Measurements from ENCODE around the gene HLA-DPB1. TPM values are rescaled to one million over a fixed set of nuclear protein-coding genes. Genes with fewer than 3 reads are reported as not detected.
A peak's percentile ranks its signal among the peaks of the same experiment; 100 is the strongest.

HLA-DPB1 gene
- total RNA-seq, 1 donor from 2014 or later: 10.9 TPM

- Mint-ChIP-seq H3K27me3 (peaks cover 67% of the 10 kb centered on the region), H3K27ac (no peak overlapping the region), H3K36me3 (no peaks in the 10 kb centered on the region), H3K4me1 (ENCODE audit: unreplicated experiment) (no peaks in the 10 kb centered on the region), H3K4me3 (no peak overlapping the region), H3K9me3 (no peaks in the 10 kb centered on the region)
- peak; percentile 15 for TF ChIP-seq CTCF (conservative IDR thresholded peaks at IDR 0.05)
- DNase-seq (ENCODE audit: extremely low spot score, unreplicated experiment): no peak
These were observed 39.3 kb upstream of the HLA-DPB1 start for GRCh38 chr6:33036535-33036934.

DNA sequence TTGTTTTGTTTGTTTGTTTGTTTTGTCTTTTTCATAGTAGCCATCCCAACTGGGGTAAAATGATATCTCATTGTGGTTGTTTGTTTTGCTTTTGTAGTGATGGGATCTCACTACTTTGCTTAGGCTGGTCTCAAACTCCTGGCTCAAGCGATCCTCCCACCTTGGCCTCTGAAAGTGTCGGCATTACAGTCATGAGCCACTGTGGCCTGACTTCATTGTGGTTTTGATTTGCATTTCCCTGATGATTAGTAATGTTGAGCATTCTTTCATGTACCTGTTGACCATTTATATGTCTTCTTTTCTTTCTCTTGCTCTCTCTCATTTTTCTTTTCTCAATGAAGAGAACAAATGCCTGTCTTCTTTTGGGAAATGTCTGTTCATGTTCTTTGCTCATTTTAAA lies 35.6 kb upstream of the HLA-DPB1 start:
- peaks cover 5% of the 10 kb centered on the region for H3K9me3 Mint-ChIP-seq
- DNase-seq (ENCODE audit: extremely low spot score, unreplicated experiment): no peak
- no peak overlapping the region for H3K4me3 Mint-ChIP-seq
- peaks cover 49% of the 10 kb centered on the region for H3K27me3 Mint-ChIP-seq
- no peak overlapping the region for H3K27ac Mint-ChIP-seq
- no peak for TF ChIP-seq CTCF (conservative IDR thresholded peaks at IDR 0.05)
- no peaks in the 10 kb centered on the region for H3K36me3 Mint-ChIP-seq
- no peaks in the 10 kb centered on the region for H3K4me1 Mint-ChIP-seq (ENCODE audit: unreplicated experiment)

GRCh38 chr6:33049323-33050013 lies 26.3 kb upstream of the HLA-DPB1 start:
- Mint-ChIP-seq H3K27me3 (peaks cover 36% of the 10 kb centered on the region), H3K27ac (no peak overlapping the region), H3K36me3 (no peaks in the 10 kb centered on the region), H3K9me3 (peaks cover 5% of the 10 kb centered on the region), H3K4me3 (no peak overlapping the region), H3K4me1 (ENCODE audit: unreplicated experiment) (no peaks in the 10 kb centered on the region)
- peak; percentile 40 for TF ChIP-seq CTCF (conservative IDR thresholded peaks at IDR 0.05)
- DNase-seq (ENCODE audit: extremely low spot score, unreplicated experiment): no peak

DNA sequence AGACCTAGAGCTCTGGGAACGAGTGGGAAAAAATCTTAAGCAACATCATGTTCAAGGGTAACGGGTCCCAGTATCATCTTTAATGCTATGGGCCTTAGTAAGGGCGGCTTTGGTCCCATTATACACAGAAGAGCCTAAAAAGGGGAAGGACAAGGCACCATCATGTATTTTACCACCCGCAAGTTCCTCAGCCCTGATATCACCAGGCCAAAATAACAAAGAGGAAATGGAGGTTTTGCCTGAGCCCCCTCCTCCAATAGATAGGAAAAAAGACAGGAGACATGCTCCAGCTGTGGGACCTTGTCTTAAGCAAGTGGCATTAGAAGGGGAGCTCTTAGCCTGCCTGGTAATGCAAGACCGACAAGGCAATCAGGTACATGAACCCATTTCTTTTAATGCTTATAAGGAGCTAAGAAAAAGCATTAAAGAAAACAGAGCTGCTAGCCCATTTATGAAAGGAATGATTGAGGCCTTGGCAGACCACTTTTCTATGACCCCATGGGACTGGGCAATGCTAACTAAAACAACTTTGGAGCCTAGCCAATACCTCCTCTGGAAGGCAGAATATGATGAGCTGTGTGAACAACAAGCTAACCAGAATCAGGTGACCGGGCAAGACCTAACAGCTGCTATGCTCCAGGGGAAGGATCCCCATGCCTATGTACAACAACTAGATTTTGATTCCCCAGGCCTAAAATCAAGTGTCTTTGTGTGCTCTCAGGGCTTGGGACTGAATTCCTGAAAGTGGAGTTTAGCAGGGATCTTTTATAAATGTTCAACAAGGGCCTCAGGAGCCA lies 25.6 kb upstream of the HLA-DPB1 start:
- H3K9me3 Mint-ChIP-seq: peaks cover 5% of the 10 kb centered on the region
- no peak overlapping the region for H3K27ac Mint-ChIP-seq
- H3K27me3 Mint-ChIP-seq: peaks cover 36% of the 10 kb centered on the region
- no peak overlapping the region for H3K4me3 Mint-ChIP-seq
- no peak for TF ChIP-seq CTCF (conservative IDR thresholded peaks at IDR 0.05)
- no peaks in the 10 kb centered on the region for H3K4me1 Mint-ChIP-seq (ENCODE audit: unreplicated experiment)
- no peak for DNase-seq (ENCODE audit: extremely low spot score, unreplicated experiment)
- H3K36me3 Mint-ChIP-seq: no peaks in the 10 kb centered on the region

DNA sequence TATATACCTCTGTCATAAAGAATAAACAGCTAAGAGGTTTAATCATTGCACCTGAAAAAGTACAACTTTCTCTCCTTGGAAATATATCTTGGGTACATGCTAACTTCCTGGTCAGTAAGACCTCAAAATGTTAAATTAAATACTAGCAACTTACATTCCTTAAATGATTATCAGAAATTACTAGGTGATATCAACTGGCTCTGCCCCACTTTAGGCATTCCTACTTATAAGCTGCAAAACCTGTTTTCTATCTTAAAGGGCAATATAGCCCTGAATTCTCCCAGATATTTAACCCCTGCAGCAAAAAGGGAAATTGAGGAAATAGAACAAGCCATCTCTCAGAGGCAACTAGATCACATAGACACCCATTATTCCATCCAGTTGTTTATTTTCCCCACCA lies 23.2 kb upstream of the HLA-DPB1 start:
- no peak for DNase-seq (ENCODE audit: extremely low spot score, unreplicated experiment)
- H3K9me3 Mint-ChIP-seq: peaks cover 5% of the 10 kb centered on the region
- H3K27me3 Mint-ChIP-seq: peaks cover 36% of the 10 kb centered on the region
- H3K4me1 Mint-ChIP-seq (ENCODE audit: unreplicated experiment): no peaks in the 10 kb centered on the region
- peak overlapping the region; percentile 35 for H3K27ac Mint-ChIP-seq
- H3K36me3 Mint-ChIP-seq: no peaks in the 10 kb centered on the region
- no peak for TF ChIP-seq CTCF (conservative IDR thresholded peaks at IDR 0.05)
- H3K4me3 Mint-ChIP-seq: no peak overlapping the region

All from type B pancreatic cell (in vitro differentiated cells).